Ishikawa (cell line): ENCODE results near the gene RPS5.

Experiments
- CEBPB ChIP-seq: IDR thresholded peaks from 2 replicates; pipeline ENCODE4 v1.6.1; 2012
- CREB1 ChIP-seq: IDR thresholded peaks from 2 replicates; pipeline ENCODE4 v1.6.1; 2012; ENCODE audit warnings: low read depth
- EGR1 ChIP-seq: IDR thresholded peaks from 2 replicates; pipeline ENCODE4 v1.6.1; 2012
- EP300 ChIP-seq: IDR thresholded peaks from 2 replicates; pipeline ENCODE4 v1.6.1; 2012; ENCODE audit warnings: borderline replicate concordance
- FOXM1 ChIP-seq: IDR thresholded peaks from 2 replicates; pipeline ENCODE4 v1.6.1; 2012; ENCODE audit warnings: low read depth, borderline replicate concordance
- MAX ChIP-seq: IDR thresholded peaks from 2 replicates; pipeline ENCODE4 v1.6.1; 2012
- NFIC ChIP-seq: IDR thresholded peaks from 2 replicates; pipeline ENCODE4 v1.6.1; 2012
- RAD21 ChIP-seq: IDR thresholded peaks from 2 replicates; pipeline ENCODE4 v1.6.1; 2012; ENCODE audit warnings: low read depth
- REST ChIP-seq: IDR thresholded peaks from 2 replicates; pipeline ENCODE4 v1.6.1; 2012; ENCODE audit warnings: low read depth, mild to moderate bottlenecking
- TAF1 ChIP-seq: IDR thresholded peaks from 2 replicates; pipeline ENCODE4 v1.6.1; 2012; ENCODE audit warnings: low read depth, mild to moderate bottlenecking
- TEAD4 ChIP-seq: IDR thresholded peaks from 2 replicates; pipeline ENCODE4 v1.6.1; 2012
- USF1 ChIP-seq: IDR thresholded peaks from 2 replicates; pipeline ENCODE4 v1.6.1; 2012
- YY1 ChIP-seq: IDR thresholded peaks from 2 replicates; pipeline ENCODE4 v1.6.1; 2012; ENCODE audit warnings: low read depth
- ZBTB7A ChIP-seq: IDR thresholded peaks from 2 replicates; pipeline ENCODE4 v1.6.1; 2012; ENCODE audit warnings: low read depth

DNA sequence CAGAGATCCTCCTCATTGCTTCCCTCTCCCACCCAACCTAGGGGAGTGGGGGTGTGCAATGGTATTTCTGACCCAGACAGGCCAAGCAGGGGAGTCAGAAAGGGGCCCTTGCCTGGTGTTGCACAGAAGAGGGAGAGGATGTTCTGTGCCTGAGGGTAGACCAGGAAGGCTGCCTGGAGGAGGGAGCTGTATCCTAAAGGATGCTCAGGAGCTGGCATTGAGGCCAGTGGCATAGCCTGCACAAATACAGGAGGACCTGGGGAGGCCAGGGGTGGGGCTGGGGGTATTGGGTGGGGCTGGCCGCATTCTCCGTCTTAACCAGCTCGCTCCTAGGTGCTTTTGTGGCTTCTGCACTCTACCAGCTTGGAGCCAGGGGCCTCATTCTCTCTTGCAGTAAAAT lies 12.8 kb downstream of the RPS5 start:
- TF ChIP-seq MAX, result no peak
- no peak for TF ChIP-seq REST
- TF ChIP-seq EP300, result no peak
- TF ChIP-seq CEBPB, result no peak
- no peak for TF ChIP-seq USF1
- TF ChIP-seq YY1, result no peak
- no peak for TF ChIP-seq CREB1
- no peak for TF ChIP-seq ZBTB7A
- TF ChIP-seq TEAD4, result no peak
- TF ChIP-seq TAF1, result no peak
- TF ChIP-seq EGR1, result no peak
- no peak for TF ChIP-seq FOXM1
- no peak for TF ChIP-seq NFIC
- TF ChIP-seq RAD21, result no peak
